ENCODE results near the gene ZNF74.

- TF ChIP-seq ESRRA (IDR thresholded peaks at IDR 0.05; ENCODE audit: borderline replicate concordance, low read length) (no peak), MYC (IDR thresholded peaks at IDR 0.05; ENCODE audit: borderline replicate concordance, low read length) (no peak), NFE2L2 (conservative IDR thresholded peaks at IDR 0.05; ENCODE audit: low read length) (no peak), CHD2 (IDR thresholded peaks at IDR 0.05; ENCODE audit: low read length, partially characterized antibody) (no peak), KDM1A (IDR thresholded peaks at IDR 0.05; ENCODE audit: low read depth) (no peak), EHMT2 (IDR thresholded peaks at IDR 0.05; ENCODE audit: low read depth) (no peak), USF2 (IDR thresholded peaks at IDR 0.05) (no peak), RAD21 (conservative IDR thresholded peaks at IDR 0.05 in 1 of 2, IDR thresholded peaks at IDR 0.05 in 1 of 2) (no peak), POLR2A (IDR thresholded peaks at IDR 0.05; ENCODE audit: low read length) (no peak)
- TF ChIP-seq, protein P1, sequence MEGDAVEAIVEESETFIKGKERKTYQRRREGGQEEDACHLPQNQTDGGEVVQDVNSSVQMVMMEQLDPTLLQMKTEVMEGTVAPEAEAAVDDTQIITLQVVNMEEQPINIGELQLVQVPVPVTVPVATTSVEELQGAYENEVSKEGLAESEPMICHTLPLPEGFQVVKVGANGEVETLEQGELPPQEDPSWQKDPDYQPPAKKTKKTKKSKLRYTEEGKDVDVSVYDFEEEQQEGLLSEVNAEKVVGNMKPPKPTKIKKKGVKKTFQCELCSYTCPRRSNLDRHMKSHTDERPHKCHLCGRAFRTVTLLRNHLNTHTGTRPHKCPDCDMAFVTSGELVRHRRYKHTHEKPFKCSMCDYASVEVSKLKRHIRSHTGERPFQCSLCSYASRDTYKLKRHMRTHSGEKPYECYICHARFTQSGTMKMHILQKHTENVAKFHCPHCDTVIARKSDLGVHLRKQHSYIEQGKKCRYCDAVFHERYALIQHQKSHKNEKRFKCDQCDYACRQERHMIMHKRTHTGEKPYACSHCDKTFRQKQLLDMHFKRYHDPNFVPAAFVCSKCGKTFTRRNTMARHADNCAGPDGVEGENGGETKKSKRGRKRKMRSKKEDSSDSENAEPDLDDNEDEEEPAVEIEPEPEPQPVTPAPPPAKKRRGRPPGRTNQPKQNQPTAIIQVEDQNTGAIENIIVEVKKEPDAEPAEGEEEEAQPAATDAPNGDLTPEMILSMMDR (IDR thresholded peaks at IDR 0.05): no peak
- TF ChIP-seq, protein P2, sequence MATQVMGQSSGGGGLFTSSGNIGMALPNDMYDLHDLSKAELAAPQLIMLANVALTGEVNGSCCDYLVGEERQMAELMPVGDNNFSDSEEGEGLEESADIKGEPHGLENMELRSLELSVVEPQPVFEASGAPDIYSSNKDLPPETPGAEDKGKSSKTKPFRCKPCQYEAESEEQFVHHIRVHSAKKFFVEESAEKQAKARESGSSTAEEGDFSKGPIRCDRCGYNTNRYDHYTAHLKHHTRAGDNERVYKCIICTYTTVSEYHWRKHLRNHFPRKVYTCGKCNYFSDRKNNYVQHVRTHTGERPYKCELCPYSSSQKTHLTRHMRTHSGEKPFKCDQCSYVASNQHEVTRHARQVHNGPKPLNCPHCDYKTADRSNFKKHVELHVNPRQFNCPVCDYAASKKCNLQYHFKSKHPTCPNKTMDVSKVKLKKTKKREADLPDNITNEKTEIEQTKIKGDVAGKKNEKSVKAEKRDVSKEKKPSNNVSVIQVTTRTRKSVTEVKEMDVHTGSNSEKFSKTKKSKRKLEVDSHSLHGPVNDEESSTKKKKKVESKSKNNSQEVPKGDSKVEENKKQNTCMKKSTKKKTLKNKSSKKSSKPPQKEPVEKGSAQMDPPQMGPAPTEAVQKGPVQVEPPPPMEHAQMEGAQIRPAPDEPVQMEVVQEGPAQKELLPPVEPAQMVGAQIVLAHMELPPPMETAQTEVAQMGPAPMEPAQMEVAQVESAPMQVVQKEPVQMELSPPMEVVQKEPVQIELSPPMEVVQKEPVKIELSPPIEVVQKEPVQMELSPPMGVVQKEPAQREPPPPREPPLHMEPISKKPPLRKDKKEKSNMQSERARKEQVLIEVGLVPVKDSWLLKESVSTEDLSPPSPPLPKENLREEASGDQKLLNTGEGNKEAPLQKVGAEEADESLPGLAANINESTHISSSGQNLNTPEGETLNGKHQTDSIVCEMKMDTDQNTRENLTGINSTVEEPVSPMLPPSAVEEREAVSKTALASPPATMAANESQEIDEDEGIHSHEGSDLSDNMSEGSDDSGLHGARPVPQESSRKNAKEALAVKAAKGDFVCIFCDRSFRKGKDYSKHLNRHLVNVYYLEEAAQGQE (IDR thresholded peaks at IDR 0.05): no peak
- TF ChIP-seq, protein P3, sequence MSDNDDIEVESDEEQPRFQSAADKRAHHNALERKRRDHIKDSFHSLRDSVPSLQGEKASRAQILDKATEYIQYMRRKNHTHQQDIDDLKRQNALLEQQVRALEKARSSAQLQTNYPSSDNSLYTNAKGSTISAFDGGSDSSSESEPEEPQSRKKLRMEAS (IDR thresholded peaks at IDR 0.05): no peak
- TF ChIP-seq, protein P4, sequence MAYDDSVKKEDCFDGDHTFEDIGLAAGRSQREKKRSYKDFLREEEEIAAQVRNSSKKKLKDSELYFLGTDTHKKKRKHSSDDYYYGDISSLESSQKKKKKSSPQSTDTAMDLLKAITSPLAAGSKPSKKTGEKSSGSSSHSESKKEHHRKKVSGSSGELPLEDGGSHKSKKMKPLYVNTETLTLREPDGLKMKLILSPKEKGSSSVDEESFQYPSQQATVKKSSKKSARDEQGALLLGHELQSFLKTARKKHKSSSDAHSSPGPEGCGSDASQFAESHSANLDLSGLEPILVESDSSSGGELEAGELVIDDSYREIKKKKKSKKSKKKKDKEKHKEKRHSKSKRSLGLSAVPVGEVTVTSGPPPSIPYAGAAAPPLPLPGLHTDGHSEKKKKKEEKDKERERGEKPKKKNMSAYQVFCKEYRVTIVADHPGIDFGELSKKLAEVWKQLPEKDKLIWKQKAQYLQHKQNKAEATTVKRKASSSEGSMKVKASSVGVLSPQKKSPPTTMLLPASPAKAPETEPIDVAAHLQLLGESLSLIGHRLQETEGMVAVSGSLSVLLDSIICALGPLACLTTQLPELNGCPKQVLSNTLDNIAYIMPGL (CRISPR knock-in tag; IDR thresholded peaks at IDR 0.05; ENCODE audit: borderline replicate concordance): no peak
These were observed 12.9 kb downstream of the ZNF74 start for GRCh38 chr22:20406686-20407408.
